Measurements from ENCODE around the gene CTIF. TPM values are rescaled to one million over a fixed set of nuclear protein-coding genes. Genes with fewer than 3 reads are reported as not detected.

The CTIF gene
- total and polyA plus RNA-seq, 10 donors: 5.2 to 39.2 (median 18.5) TPM

GRCh38 chr18:48528861-48529260, 10.0 kb upstream of the CTIF start:
- Histone ChIP-seq H3K4me1 (peaks cover 0 to 11% (median 2%) of the 10 kb centered on the region in 6 donors), H3K36me3 (no peaks in the 10 kb centered on the region), H3K27ac (no peak overlapping the region), H3K4me3 (no peak overlapping the region), H3K27me3 (replicated peaks in 1 of 7) (peaks cover 0 to 18% (median 0%) of the 10 kb centered on the region in 7 donors), H3K9me3 (no peaks in the 10 kb centered on the region)
- no peak for DNase-seq
- 87 to 95% (median 91%) methylated on average over 5 of the region's 5 CpGs for WGBS, 5 donors
- intact Hi-C loops (cut with DNase I; ENCODE audit: low total_unique reads): no loop called here
- TF ChIP-seq CTCF (IDR thresholded peaks at IDR 0.05 in 8 of 11, conservative IDR thresholded peaks at IDR 0.05 in 3 of 11) (no peak), POLR2AphosphoS5 (IDR thresholded peaks at IDR 0.05) (no peak), POLR2A (IDR thresholded peaks at IDR 0.05) (no peak)

- 53 to 75% (median 66%) methylated on average over 2 of the region's 2 CpGs for WGBS, 5 donors
- no peak overlapping the region for H3K27ac ChIP-seq
- H3K36me3 ChIP-seq: no peaks in the 10 kb centered on the region
- H3K4me1 ChIP-seq: peaks cover 0 to 11% (median 2%) of the 10 kb centered on the region in 6 donors
- H3K4me3 ChIP-seq: no peak overlapping the region
- intact Hi-C loops (cut with DNase I; ENCODE audit: low total_unique reads): no loop called here
- no peak for DNase-seq
- no peaks in the 10 kb centered on the region for H3K9me3 ChIP-seq
- TF ChIP-seq CTCF (IDR thresholded peaks at IDR 0.05 in 8 of 11, conservative IDR thresholded peaks at IDR 0.05 in 3 of 11) (no peak), POLR2A (IDR thresholded peaks at IDR 0.05) (no peak), POLR2AphosphoS5 (IDR thresholded peaks at IDR 0.05) (no peak)
- peaks cover 0 to 10% (median 0%) of the 10 kb centered on the region in 7 donors for H3K27me3 ChIP-seq (replicated peaks in 1 of 7)
Measured at GRCh38 chr18:48529796-48530195, 9.0 kb upstream of the CTIF start.

GRCh38 chr18:48530399-48531081, 8.3 kb upstream of the CTIF start:
- peaks cover 0 to 7% (median 0%) of the 10 kb centered on the region in 7 donors for H3K27me3 ChIP-seq (replicated peaks in 1 of 7)
- no peak overlapping the region for H3K4me3 ChIP-seq
- 84 to 97% (median 88%) methylated on average over 3 of the region's 3 CpGs for WGBS, 5 donors
- DNase-seq: no peak
- no peaks in the 10 kb centered on the region for H3K9me3 ChIP-seq
- H3K4me1 ChIP-seq: peaks cover 0 to 11% (median 2%) of the 10 kb centered on the region in 6 donors
- intact Hi-C loops (cut with DNase I; ENCODE audit: low total_unique reads): no loop called here
- no peaks in the 10 kb centered on the region for H3K36me3 ChIP-seq
- no peak overlapping the region for H3K27ac ChIP-seq
- TF ChIP-seq POLR2A (IDR thresholded peaks at IDR 0.05) (no peak), POLR2AphosphoS5 (IDR thresholded peaks at IDR 0.05) (no peak), CTCF (IDR thresholded peaks at IDR 0.05 in 8 of 11, conservative IDR thresholded peaks at IDR 0.05 in 3 of 11) (no peak)

- TF ChIP-seq POLR2AphosphoS5 (IDR thresholded peaks at IDR 0.05): no peak
- no peak for TF ChIP-seq POLR2A (IDR thresholded peaks at IDR 0.05)
- no peak for TF ChIP-seq CTCF (IDR thresholded peaks at IDR 0.05 in 8 of 11, conservative IDR thresholded peaks at IDR 0.05 in 3 of 11)
- Histone ChIP-seq H3K4me1 (peaks cover 0 to 11% (median 2%) of the 10 kb centered on the region in 6 donors), H3K27ac (no peak overlapping the region), H3K9me3 (no peaks in the 10 kb centered on the region), H3K36me3 (no peaks in the 10 kb centered on the region), H3K4me3 (no peak overlapping the region), H3K27me3 (replicated peaks in 1 of 7) (peaks cover 0 to 7% (median 0%) of the 10 kb centered on the region in 7 donors)
- 56 to 94% (median 90%) methylated on average over 1 of the region's 1 CpG for WGBS, 5 donors
- DNase-seq: no peak
- intact Hi-C loops (cut with DNase I; ENCODE audit: low total_unique reads): no loop called here
Measured at GRCh38 chr18:48531082-48531403, 7.8 kb upstream of the CTIF start.
